Stimulated activated naive B cell treated with anti-CD40 and anti-IgM and Interleukin-4, amounts not matched to agents 10 μg/mL and 1 μg/mL and 100 μg/mL, for 72 hours (primary cell): ENCODE data around the gene RPEL1.
"Not testable (repeated sequence)": the region's sequence is repeated elsewhere in the genome, so short reads cannot be mapped to it uniquely, and the experiment has no call there.

Source experiments
- ATAC-seq, 2 donors: fragments of 150-1000 bp; cut with Tn5 transposase; replicated peaks; 2 replicates each; pipeline ENCODE4 v1.10.0; 2021; ENCODE audit warnings: moderate library complexity in 1 of 2
- DNase-seq: peaks from one replicate; pipeline ENCODE4 v3.0.0; 2021
- H3K27ac Mint-ChIP-seq: one replicate; pipeline ENCODE4 v1.8.0; 2022; ENCODE audit warnings: mild to moderate bottlenecking, mixed read lengths
- H3K27me3 Mint-ChIP-seq, 2 donors: one replicate each; pipeline ENCODE4 v1.8.0; 2022; ENCODE audit warnings: mixed read lengths in 2 of 2
- H3K36me3 Mint-ChIP-seq, 2 donors: one replicate each; pipeline ENCODE4 v1.8.0; 2022; ENCODE audit warnings: mixed read lengths in 2 of 2, mild to moderate bottlenecking in 1 of 2
- H3K4me1 Mint-ChIP-seq, 2 donors: one replicate each; pipeline ENCODE4 v1.8.0; 2022; ENCODE audit warnings: mixed read lengths in 2 of 2, mild to moderate bottlenecking in 1 of 2
- H3K4me3 Mint-ChIP-seq, 2 donors: one replicate each; pipeline ENCODE4 v1.8.0; 2022; ENCODE audit warnings: mild to moderate bottlenecking in 2 of 2, mixed read lengths in 2 of 2, moderate library complexity in 1 of 2
- H3K9me3 Mint-ChIP-seq, 2 donors: one replicate each; pipeline ENCODE4 v1.8.0; 2022; ENCODE audit warnings: mixed read lengths in 2 of 2, mild to moderate bottlenecking in 1 of 2

Gene RPEL1

GRCh38 chr10:103245587-103245986, at the start of gene RPEL1:
TSS of gene RPEL1 (plus strand) at chr10:103245887. CDS start at chr10:103245997, 110 bp downstream.
- not testable (repeated sequence) for ATAC-seq, H3K27ac Mint-ChIP-seq, H3K27me3 Mint-ChIP-seq, H3K4me3 Mint-ChIP-seq, H3K9me3 Mint-ChIP-seq, H3K36me3 Mint-ChIP-seq, DNase-seq
- H3K4me1 Mint-ChIP-seq, result peaks cover 12 to 24% of the 10 kb centered on the region in 2 donors

GRCh38 chr10:103196516-103196915, 49.2 kb upstream of the RPEL1 start:
- no peaks in the 10 kb centered on the region for H3K27me3 Mint-ChIP-seq
- ATAC-seq (no peak), DNase-seq (no peak)
- no peak overlapping the region for H3K27ac Mint-ChIP-seq
- peaks cover 5 to 6% of the 10 kb centered on the region in 2 donors for H3K36me3 Mint-ChIP-seq
- peaks cover 0 to 2% of the 10 kb centered on the region in 2 donors for H3K9me3 Mint-ChIP-seq
- H3K4me1 Mint-ChIP-seq, result peaks cover 29 to 35% of the 10 kb centered on the region in 2 donors
- H3K4me3 Mint-ChIP-seq, result no peak overlapping the region

- Mint-ChIP-seq H3K4me3 (no peak overlapping the region), H3K27me3 (no peaks in the 10 kb centered on the region), H3K36me3 (peaks cover 2 to 5% of the 10 kb centered on the region in 2 donors), H3K9me3 (peaks cover 0 to 2% of the 10 kb centered on the region in 2 donors), H3K4me1 (peaks cover 25 to 29% of the 10 kb centered on the region in 2 donors), H3K27ac (no peak overlapping the region)
- DNase-seq (no peak), ATAC-seq (peak in 1 of 2 donors; percentile 14)
These were observed 48.5 kb upstream of the RPEL1 start for GRCh38 chr10:103197174-103197573.

- H3K4me3 Mint-ChIP-seq, result no peak overlapping the region
- H3K9me3 Mint-ChIP-seq, result peaks cover 0 to 2% of the 10 kb centered on the region in 2 donors
- DNase-seq (no peak), ATAC-seq (no peak)
- no peaks in the 10 kb centered on the region for H3K27me3 Mint-ChIP-seq
- H3K36me3 Mint-ChIP-seq, result no peaks in the 10 kb centered on the region
- H3K27ac Mint-ChIP-seq, result no peak overlapping the region
- H3K4me1 Mint-ChIP-seq, result peaks cover 22 to 29% of the 10 kb centered on the region in 2 donors
These were observed 47.8 kb upstream of the RPEL1 start for GRCh38 chr10:103197903-103198302.

- no peaks in the 10 kb centered on the region for H3K36me3 Mint-ChIP-seq
These were observed 47.0 kb upstream of the RPEL1 start for GRCh38 chr10:103198648-103199047.

GRCh38 chr10:103199488-103199887, 46.2 kb upstream of the RPEL1 start:
- peaks cover 12 to 15% of the 10 kb centered on the region in 2 donors for H3K4me1 Mint-ChIP-seq
- H3K27ac Mint-ChIP-seq, result no peak overlapping the region
- DNase-seq (no peak), ATAC-seq (no peak)
- no peak overlapping the region for H3K4me3 Mint-ChIP-seq
- H3K36me3 Mint-ChIP-seq, result no peaks in the 10 kb centered on the region
- peaks cover 0 to 2% of the 10 kb centered on the region in 2 donors for H3K9me3 Mint-ChIP-seq
- no peaks in the 10 kb centered on the region for H3K27me3 Mint-ChIP-seq

More at GRCh38 chr10:103198648-103199047, 47.0 kb upstream of the RPEL1 start:
- Mint-ChIP-seq H3K27me3 (no peaks in the 10 kb centered on the region), H3K27ac (no peak overlapping the region), H3K4me1 (peaks cover 18 to 23% of the 10 kb centered on the region in 2 donors), H3K9me3 (peaks cover 0 to 2% of the 10 kb centered on the region in 2 donors), H3K4me3 (no peak overlapping the region)
- DNase-seq (no peak), ATAC-seq (no peak)

- peaks cover 6 to 10% of the 10 kb centered on the region in 2 donors for H3K4me1 Mint-ChIP-seq
These were observed 43.4 kb upstream of the RPEL1 start for GRCh38 chr10:103202319-103202718.

GRCh38 chr10:103203466-103203865, 42.2 kb upstream of the RPEL1 start:
- peaks cover 0 to 12% of the 10 kb centered on the region in 2 donors for H3K27me3 Mint-ChIP-seq
- H3K4me3 Mint-ChIP-seq, result no peak overlapping the region
- no peaks in the 10 kb centered on the region for H3K4me1 Mint-ChIP-seq
- DNase-seq (no peak), ATAC-seq (no peak)
- H3K27ac Mint-ChIP-seq, result no peak overlapping the region
- peaks cover 10 to 11% of the 10 kb centered on the region in 2 donors for H3K9me3 Mint-ChIP-seq
- peaks cover 4 to 5% of the 10 kb centered on the region in 2 donors for H3K36me3 Mint-ChIP-seq

More at GRCh38 chr10:103202319-103202718, 43.4 kb upstream of the RPEL1 start:
- Mint-ChIP-seq H3K4me3 (no peak overlapping the region), H3K27me3 (peaks cover 0 to 12% of the 10 kb centered on the region in 2 donors), H3K27ac (no peak overlapping the region), H3K9me3 (peaks cover 10 to 13% of the 10 kb centered on the region in 2 donors), H3K36me3 (peaks cover 4 to 5% of the 10 kb centered on the region in 2 donors)
- ATAC-seq (no peak), DNase-seq (no peak)

- H3K4me3 Mint-ChIP-seq, result no peak overlapping the region
- H3K4me1 Mint-ChIP-seq, result no peaks in the 10 kb centered on the region
- DNase-seq, result no peak
- peaks cover 4 to 5% of the 10 kb centered on the region in 2 donors for H3K36me3 Mint-ChIP-seq
- H3K9me3 Mint-ChIP-seq, result peaks cover 10 to 11% of the 10 kb centered on the region in 2 donors
- H3K27ac Mint-ChIP-seq, result no peak overlapping the region
- ATAC-seq, result no peak
- peaks cover 0 to 12% of the 10 kb centered on the region in 2 donors for H3K27me3 Mint-ChIP-seq
These were observed 41.1 kb upstream of the RPEL1 start for GRCh38 chr10:103204353-103205255.

GRCh38 chr10:103205401-103205800, 40.3 kb upstream of the RPEL1 start:
- Mint-ChIP-seq H3K27me3 (peaks cover 0 to 12% of the 10 kb centered on the region in 2 donors), H3K9me3 (peaks cover 10 to 11% of the 10 kb centered on the region in 2 donors)
- ATAC-seq, H3K4me3 Mint-ChIP-seq, DNase-seq, H3K27ac Mint-ChIP-seq, H3K36me3 Mint-ChIP-seq, H3K4me1 Mint-ChIP-seq: not testable (repeated sequence)

GRCh38 chr10:103206715-103207114, 39.0 kb upstream of the RPEL1 start:
- H3K4me1 Mint-ChIP-seq, H3K4me3 Mint-ChIP-seq, ATAC-seq, H3K27ac Mint-ChIP-seq, H3K36me3 Mint-ChIP-seq, DNase-seq: not testable (repeated sequence)
- Mint-ChIP-seq H3K27me3 (peaks cover 0 to 12% of the 10 kb centered on the region in 2 donors), H3K9me3 (peaks cover 10 to 11% of the 10 kb centered on the region in 2 donors)

GRCh38 chr10:103207141-103207540, 38.5 kb upstream of the RPEL1 start:
- no peaks in the 10 kb centered on the region for H3K4me1 Mint-ChIP-seq
- H3K36me3 Mint-ChIP-seq, result peaks cover 4 to 9% of the 10 kb centered on the region in 2 donors
- DNase-seq (no peak), ATAC-seq (no peak)
- peaks cover 0 to 12% of the 10 kb centered on the region in 2 donors for H3K27me3 Mint-ChIP-seq
- H3K4me3 Mint-ChIP-seq, result no peak overlapping the region
- H3K27ac Mint-ChIP-seq, result no peak overlapping the region
- H3K9me3 Mint-ChIP-seq, result peaks cover 13 to 14% of the 10 kb centered on the region in 2 donors

GRCh38 chr10:103207643-103208042, 38.0 kb upstream of the RPEL1 start:
- not testable (repeated sequence) for H3K4me1 Mint-ChIP-seq, H3K4me3 Mint-ChIP-seq, H3K27ac Mint-ChIP-seq, DNase-seq, ATAC-seq
- H3K36me3 Mint-ChIP-seq, result peaks cover 6 to 13% of the 10 kb centered on the region in 2 donors
- H3K27me3 Mint-ChIP-seq, result peaks cover 0 to 12% of the 10 kb centered on the region in 2 donors
- H3K9me3 Mint-ChIP-seq, result peaks cover 16 to 18% of the 10 kb centered on the region in 2 donors

- H3K4me3 Mint-ChIP-seq, H3K4me1 Mint-ChIP-seq, DNase-seq, ATAC-seq, H3K27ac Mint-ChIP-seq: not testable (repeated sequence)
- peaks cover 0 to 12% of the 10 kb centered on the region in 2 donors for H3K27me3 Mint-ChIP-seq
- peaks cover 6 to 17% of the 10 kb centered on the region in 2 donors for H3K36me3 Mint-ChIP-seq
- H3K9me3 Mint-ChIP-seq, result peaks cover 16 to 22% of the 10 kb centered on the region in 2 donors
These were observed 35.4 kb upstream of the RPEL1 start for GRCh38 chr10:103210262-103210661.
